ENCODE results near the gene BNIPL.

BNIPL gene, protein sequence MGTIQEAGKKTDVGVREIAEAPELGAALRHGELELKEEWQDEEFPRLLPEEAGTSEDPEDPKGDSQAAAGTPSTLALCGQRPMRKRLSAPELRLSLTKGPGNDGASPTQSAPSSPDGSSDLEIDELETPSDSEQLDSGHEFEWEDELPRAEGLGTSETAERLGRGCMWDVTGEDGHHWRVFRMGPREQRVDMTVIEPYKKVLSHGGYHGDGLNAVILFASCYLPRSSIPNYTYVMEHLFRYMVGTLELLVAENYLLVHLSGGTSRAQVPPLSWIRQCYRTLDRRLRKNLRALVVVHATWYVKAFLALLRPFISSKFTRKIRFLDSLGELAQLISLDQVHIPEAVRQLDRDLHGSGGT

DNA sequence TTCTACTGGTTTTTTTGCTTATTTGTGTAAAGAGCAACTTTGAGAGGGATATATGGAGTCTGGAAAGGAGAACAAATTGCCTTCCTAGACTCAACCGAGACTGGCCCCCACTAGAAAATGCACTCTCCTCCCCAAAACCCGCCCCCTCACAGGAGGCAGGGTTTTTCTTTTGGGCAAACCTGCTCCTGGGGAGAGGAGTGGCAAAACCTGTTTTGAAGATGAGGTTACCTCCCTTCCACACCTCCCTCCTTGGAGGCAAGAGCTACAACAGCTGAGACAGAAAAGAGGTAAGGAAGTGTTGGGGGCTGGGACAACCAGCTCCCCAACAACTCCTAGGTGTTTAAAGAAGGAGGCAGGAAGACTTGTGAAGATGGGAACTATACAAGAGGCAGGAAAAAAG is at the start of gene BNIPL:
Gene BNIPL, plus strand, starts transcription at position 231 of the 400 bp plus-strand sequence. Its CDS starts 140 bp downstream, at position 371.
- DNase-seq (ENCODE audit: low read depth), result no peak

DNA sequence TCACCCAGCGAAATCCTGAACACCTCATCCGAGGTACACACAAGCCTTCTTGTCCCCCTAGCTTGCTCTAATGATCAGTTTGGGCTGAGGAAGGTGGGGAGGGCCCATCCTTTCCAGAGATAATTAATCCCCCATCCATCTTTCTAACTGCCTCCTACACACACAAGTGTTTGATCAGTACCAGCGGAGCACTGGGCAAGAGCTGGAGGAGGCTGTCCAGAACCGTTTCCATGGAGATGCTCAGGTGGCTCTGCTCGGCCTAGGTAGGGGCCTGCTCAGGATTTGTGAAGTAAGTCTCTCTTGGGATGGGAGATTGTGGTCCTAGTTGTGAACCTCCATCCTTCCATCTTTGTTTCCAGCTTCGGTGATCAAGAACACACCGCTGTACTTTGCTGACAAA is 48.5 kb upstream of the BNIPL start:
- no peak for DNase-seq (ENCODE audit: low read depth)

GRCh38 chr1:150992626-150993025 is 43.8 kb upstream of the BNIPL start:
- no peak for DNase-seq (ENCODE audit: low read depth)

- no peak for DNase-seq (ENCODE audit: low read depth)
These were observed 42.1 kb upstream of the BNIPL start for GRCh38 chr1:150994248-150994647.

- DNase-seq (ENCODE audit: low read depth), result no peak
These were observed 40.9 kb upstream of the BNIPL start for GRCh38 chr1:150995460-150995859.

- DNase-seq (ENCODE audit: low read depth), result peak; percentile 15
These were observed 40.5 kb upstream of the BNIPL start for GRCh38 chr1:150995896-150996295.

GRCh38 chr1:150997126-150997872 is 39.1 kb upstream of the BNIPL start:
- no peak for DNase-seq (ENCODE audit: low read depth)

DNA sequence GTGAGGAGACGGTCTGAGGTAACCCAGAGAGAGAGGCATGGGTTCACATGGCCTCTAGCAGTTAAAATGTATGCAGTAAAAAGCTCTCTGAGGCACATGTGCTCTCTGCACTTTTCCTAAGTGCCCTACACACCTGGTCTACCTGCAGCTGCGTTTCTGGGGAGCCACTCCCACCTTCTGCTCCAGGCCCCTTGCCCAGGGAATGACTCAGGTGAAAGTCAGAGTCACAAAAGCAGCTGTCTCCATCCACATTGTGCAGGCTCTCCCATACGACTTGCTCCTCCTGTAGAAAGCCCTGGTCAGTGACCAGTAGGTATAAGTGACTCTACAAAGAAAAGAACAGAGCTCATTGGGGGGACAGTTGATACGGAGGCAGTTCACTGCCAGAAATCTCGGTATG is 38.4 kb upstream of the BNIPL start:
- DNase-seq (ENCODE audit: low read depth), result no peak

DNA sequence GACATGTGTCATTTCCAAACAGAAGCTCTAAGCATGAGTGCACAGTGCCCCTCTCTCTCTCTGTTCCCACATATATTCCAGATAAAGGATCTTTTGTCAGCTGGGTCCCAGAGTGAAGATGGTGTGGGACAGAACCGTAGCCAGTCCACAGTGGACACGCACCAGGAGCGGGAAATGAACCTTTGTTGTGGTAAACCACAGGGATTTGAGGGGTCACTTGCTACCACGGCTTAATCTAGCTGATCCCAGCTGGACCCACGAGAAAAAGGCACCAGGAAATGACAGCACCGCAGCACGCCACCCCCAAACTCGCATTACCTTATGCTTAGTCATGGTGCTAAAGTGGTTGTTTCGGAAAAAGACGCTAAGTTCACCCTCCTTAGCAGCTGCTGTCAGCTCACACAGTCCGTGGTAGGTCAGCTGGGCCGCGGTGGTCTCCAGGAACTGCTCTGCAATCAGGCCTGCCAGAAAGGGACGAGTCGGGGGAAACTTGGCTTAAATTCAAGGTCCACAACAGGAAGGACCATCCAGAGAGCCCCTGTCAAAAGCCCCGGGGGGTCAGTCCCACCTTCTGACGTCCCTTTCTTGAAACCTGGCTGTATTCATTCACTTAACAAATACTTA is 37.2 kb upstream of the BNIPL start:
- DNase-seq (ENCODE audit: low read depth), result no peak

- no peak for DNase-seq (ENCODE audit: low read depth)
These were observed 36.5 kb upstream of the BNIPL start for GRCh38 chr1:150999926-151000325.

- DNase-seq (ENCODE audit: low read depth), result no peak
These were observed 36.0 kb upstream of the BNIPL start for GRCh38 chr1:151000408-151000807.

- no peak for DNase-seq (ENCODE audit: low read depth)
These were observed 34.8 kb upstream of the BNIPL start for GRCh38 chr1:151001602-151002001.

- no peak for DNase-seq (ENCODE audit: low read depth)
These were observed 34.3 kb upstream of the BNIPL start for GRCh38 chr1:151002051-151002450.

- no peak for DNase-seq (ENCODE audit: low read depth)
These were observed 33.8 kb upstream of the BNIPL start for GRCh38 chr1:151002611-151003010.

DNA sequence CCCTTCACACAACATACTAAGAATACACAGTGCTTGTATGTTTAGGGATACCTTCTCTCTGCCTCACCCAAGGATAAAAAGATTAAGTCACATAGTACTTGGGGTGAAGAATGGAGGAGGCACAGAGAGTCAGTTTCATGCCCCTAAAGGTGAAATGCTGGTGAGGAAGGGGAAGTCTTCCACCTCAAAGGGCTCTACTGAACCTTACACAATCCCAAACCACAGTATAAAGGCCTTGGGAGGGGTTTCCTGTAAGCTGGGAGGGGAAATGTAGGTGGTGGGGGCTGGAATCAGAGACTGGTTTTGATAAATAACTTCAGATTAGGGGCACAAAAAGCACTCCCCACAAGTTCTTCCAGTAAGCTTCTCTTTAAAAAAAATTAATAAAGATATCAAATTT is 33.2 kb upstream of the BNIPL start:
- no peak for DNase-seq (ENCODE audit: low read depth)

GRCh38 chr1:151005729-151006319 is 30.6 kb upstream of the BNIPL start:
- DNase-seq (ENCODE audit: low read depth), result no peak

DNA sequence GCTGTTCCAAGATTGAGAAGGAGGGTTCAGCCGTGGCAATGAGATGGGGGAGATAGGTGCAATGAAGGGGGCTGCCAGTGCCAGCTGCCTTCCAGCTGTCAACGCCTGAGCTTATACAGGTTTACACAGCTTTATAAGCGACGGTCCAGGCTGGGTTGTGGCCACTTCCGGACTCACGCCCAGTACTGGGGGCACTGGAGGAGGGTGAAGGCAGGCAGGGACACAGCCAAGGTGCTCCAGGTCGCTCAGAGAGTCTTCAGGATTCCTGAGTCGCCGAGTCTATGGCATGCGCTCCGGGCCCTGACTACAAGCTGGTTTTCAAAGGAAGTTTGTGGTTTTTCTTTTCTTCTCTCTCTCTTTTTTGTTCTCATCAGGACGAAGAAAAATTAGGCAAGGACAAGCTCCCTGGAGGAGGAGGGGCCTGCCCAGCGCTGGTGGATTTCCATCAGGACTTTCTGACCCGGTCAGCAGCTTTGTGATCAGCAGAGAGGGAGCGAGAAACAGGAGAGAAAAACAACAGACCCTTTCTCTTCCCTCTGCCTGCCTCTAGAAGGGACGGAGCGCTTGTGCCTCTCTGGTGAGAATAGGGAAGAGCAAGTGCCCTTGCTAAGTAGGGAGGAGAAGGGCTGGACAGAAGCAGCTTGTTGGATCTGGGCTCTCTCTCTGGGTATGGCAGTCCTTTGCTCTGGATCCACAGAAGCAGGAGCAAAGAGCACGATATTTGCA is 29.9 kb upstream of the BNIPL start, which contains the start of gene MINDY1:
Gene MINDY1, minus strand, starts transcription at position 576 of the 726 bp plus-strand sequence. CDS start 4,285 bp downstream, outside the sequence.
- DNase-seq (ENCODE audit: low read depth), result no peak

DNA sequence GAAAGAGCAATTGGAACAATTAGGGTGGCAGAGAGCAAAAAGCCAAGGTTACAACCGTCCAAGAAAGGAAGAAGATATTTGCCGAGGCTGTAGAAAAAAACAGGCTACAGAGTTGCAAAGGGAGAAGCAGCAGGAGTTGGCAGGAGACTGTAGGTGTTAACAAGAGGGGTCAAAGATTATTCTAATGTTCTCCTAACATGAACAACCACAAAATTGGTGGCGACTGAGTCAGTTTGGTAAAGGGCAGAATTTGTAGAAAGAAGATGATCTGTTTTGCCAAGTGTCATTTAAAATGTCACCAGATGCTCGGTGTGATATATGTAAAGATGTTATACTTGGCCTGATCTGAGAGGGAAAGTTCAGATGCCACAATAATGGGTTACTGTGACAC is 28.5 kb upstream of the BNIPL start:
- DNase-seq (ENCODE audit: low read depth), result no peak

GRCh38 chr1:151008244-151009205 is 27.9 kb upstream of the BNIPL start, which contains the start of gene PRUNE1:
TSS of gene PRUNE1 (plus strand) at chr1:151008449. CDS start at chr1:151008633, 184 bp downstream.
- DNase-seq (ENCODE audit: low read depth), result peak; percentile 94

DNA sequence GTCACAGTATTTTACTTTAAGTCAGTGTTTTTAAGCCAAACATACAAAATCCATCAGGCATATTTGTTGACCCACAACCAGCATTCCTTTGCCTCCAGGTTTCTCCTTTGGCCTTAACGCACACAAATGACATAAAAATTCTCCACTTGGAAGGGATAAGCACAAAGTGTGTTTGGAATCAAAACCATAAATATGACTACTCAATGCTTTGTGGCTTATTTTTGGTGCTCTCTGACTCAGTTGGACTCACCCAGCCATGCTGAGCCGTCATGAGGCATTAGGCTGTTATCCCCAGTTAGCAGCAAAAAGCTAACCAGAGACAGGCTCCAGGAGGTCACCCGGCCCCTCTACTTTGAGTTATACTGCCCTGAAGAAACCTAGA is 27.2 kb upstream of the BNIPL start:
- no peak for DNase-seq (ENCODE audit: low read depth)

All from activated T-cell treated with anti-CD3 and anti-CD28 coated beads for 1 hour (primary cell).